Stimulated activated naive CD8-positive, alpha-beta T cell treated with anti-CD3 and anti-CD28 coated beads, Interleukin-15, Interleukin-2, amounts not matched to agents 100 U/mL and 50 U/mL, for 24 hours (primary cell): ENCODE measurements around the gene COASY.
"Not testable (repeated sequence)": the region's sequence is repeated elsewhere in the genome, so short reads cannot be mapped to it uniquely, and the experiment has no call there.

Experiments
- ATAC-seq: fragments of 150-1000 bp; cut with Tn5 transposase; one replicate; pipeline ENCODE4 v1.10.0; 2021
- DNase-seq: peaks from one replicate; pipeline ENCODE4 v3.0.0; 2021

COASY gene

GRCh38 chr17:42553161-42553818, 8.7 kb upstream of the COASY start:
- no peak for DNase-seq
- ATAC-seq = no peak

- no peak for ATAC-seq
- peak; percentile 33 for DNase-seq
Observed at GRCh38 chr17:42553866-42554249, 8.1 kb upstream of the COASY start.

GRCh38 chr17:42554250-42555121, 7.5 kb upstream of the COASY start:
- peak; percentile 89 for DNase-seq

GRCh38 chr17:42555122-42555622, 6.8 kb upstream of the COASY start:
- ATAC-seq (no peak), DNase-seq (no peak)

More at GRCh38 chr17:42554250-42555121, 7.5 kb upstream of the COASY start:
- ATAC-seq = peak; percentile 93

GRCh38 chr17:42555961-42556617, 5.9 kb upstream of the COASY start:
- not testable (repeated sequence) for ATAC-seq, DNase-seq

- DNase-seq (no peak), ATAC-seq (no peak)
Observed at GRCh38 chr17:42559075-42559474, 2.9 kb upstream of the COASY start.

GRCh38 chr17:42560246-42560645, 1.7 kb upstream of the COASY start:
- ATAC-seq (no peak), DNase-seq (no peak)

GRCh38 chr17:42562388-42563142, 617 bp downstream of the COASY start:
- no peak for DNase-seq
- no peak for ATAC-seq

GRCh38 chr17:42563143-42563509, 1.2 kb downstream of the COASY start:
- no peak for DNase-seq
- ATAC-seq = no peak

- DNase-seq = no peak
- no peak for ATAC-seq
Observed at GRCh38 chr17:42563543-42563942, 1.6 kb downstream of the COASY start.

- DNase-seq = no peak
Observed at GRCh38 chr17:42563950-42564349, 2.0 kb downstream of the COASY start.

GRCh38 chr17:42564815-42565522, 3.0 kb downstream of the COASY start:
- ATAC-seq = no peak
- no peak for DNase-seq

More at GRCh38 chr17:42563950-42564349, 2.0 kb downstream of the COASY start:
- ATAC-seq = no peak

- ATAC-seq (no peak), DNase-seq (no peak)
Observed at GRCh38 chr17:42565523-42566214, 3.7 kb downstream of the COASY start.

- DNase-seq = no peak
- ATAC-seq = no peak
Observed at GRCh38 chr17:42566215-42566882, 4.4 kb downstream of the COASY start.

GRCh38 chr17:42566883-42567573, 5.1 kb downstream of the COASY start, which contains the start of gene MLX:
TSS of gene MLX (plus strand) at chr17:42567100. CDS start at chr17:42567125, 25 bp downstream.
- DNase-seq = peak; percentile 95
- ATAC-seq = peak; percentile 75

- ATAC-seq = no peak
Observed at GRCh38 chr17:42568341-42569111, 6.6 kb downstream of the COASY start.

GRCh38 chr17:42571435-42572225, 9.7 kb downstream of the COASY start:
- DNase-seq = no peak
- ATAC-seq = no peak

More at GRCh38 chr17:42568341-42569111, 6.6 kb downstream of the COASY start:
- no peak for DNase-seq

GRCh38 chr17:42573095-42573494, 11.1 kb downstream of the COASY start:
- DNase-seq (no peak), ATAC-seq (no peak)
